Colonic mucosa (tissue), 4 donors: ENCODE results near the gene SLC45A1. TPM values are rescaled to one million over a fixed set of nuclear protein-coding genes. Genes with fewer than 3 reads are reported as not detected.

ENCODE experiments used
- DNase-seq: peaks from one replicate; pipeline ENCODE4 v3.0.0-alpha.2; 2020
- H3K27ac ChIP-seq: fragments of 200-600 bp; one replicate; pipeline ENCODE4 v1.8.0; 2021
- H3K27me3 ChIP-seq: fragments of 200-600 bp; one replicate; pipeline ENCODE4 v1.8.0; 2021
- H3K36me3 ChIP-seq: fragments of 200-600 bp; one replicate; pipeline ENCODE4 v1.8.0; 2021
- H3K4me1 ChIP-seq: fragments of 200-600 bp; one replicate; pipeline ENCODE4 v1.8.0; 2021; ENCODE audit warnings: mild to moderate bottlenecking
- H3K4me3 ChIP-seq: fragments of 200-600 bp; one replicate; pipeline ENCODE4 v1.8.0; 2021
- H3K9ac ChIP-seq, 2 donors: one replicate each; pipeline ENCODE4 v1.7.0; 2013; ENCODE audit warnings: control low read depth in 2 of 2, low read depth in 2 of 2, low read length in 2 of 2
- H3K9me3 ChIP-seq: fragments of 200-600 bp; one replicate; pipeline ENCODE4 v1.8.0; 2021
- CTCF ChIP-seq: fragments of 200-600 bp; IDR thresholded peaks from one replicate; pipeline ENCODE4 v1.8.0; 2022; ENCODE audit warnings: antibody characterized with exemption, mild to moderate bottlenecking
- intact Hi-C: fragments of 100-400 bp; cut with DNase I; formaldehyde crosslinking; loops from one replicate; pipeline ENCODE4 v1.14.1; 2022
- total RNA-seq, 2 donors: library from RNA; stranded (reverse); fragmentation: NEBNext Ultra II Directional in 1 of 2; extraction: Animal tissue kit (Norgen Biotek cat#: 25700) in 1 of 2; gene quantifications; one replicate each; pipeline ENCODE4 v1.2.1, GENCODE V29; 2021
- donor health status: healthy.
- donor health status: DM: no; HTN: no; CAD: no.
- donor health status: DM: no; HTN: no; CAD: no.

The SLC45A1 gene
- total RNA-seq, 2 donors from 2014 or later: 0.27 to 0.42 TPM

- no peak overlapping the region for H3K9ac ChIP-seq
- no peaks in the 10 kb centered on the region for H3K36me3 ChIP-seq
- H3K4me1 ChIP-seq: no peaks in the 10 kb centered on the region
- peak; percentile 86 for TF ChIP-seq CTCF
- no peak overlapping the region for H3K27ac ChIP-seq
- DNase-seq: peak; percentile 65
- no peaks in the 10 kb centered on the region for H3K27me3 ChIP-seq
- intact Hi-C loops: loop anchor here (5.0 kb wide), 1 partner anchor 372 kb away; no protein-coding TSS in a partner anchor
- no peak overlapping the region for H3K4me3 ChIP-seq
- H3K9me3 ChIP-seq: no peaks in the 10 kb centered on the region
These were observed 31.0 kb downstream of the SLC45A1 start for GRCh38 chr1:8348777-8349472.

- Histone ChIP-seq H3K9me3 (no peaks in the 10 kb centered on the region), H3K4me3 (no peak overlapping the region), H3K27me3 (no peaks in the 10 kb centered on the region), H3K9ac (peak overlapping the region in 1 of 2 donors; percentile 18), H3K27ac (no peak overlapping the region), H3K36me3 (no peaks in the 10 kb centered on the region), H3K4me1 (no peaks in the 10 kb centered on the region)
- intact Hi-C loops: loop anchor here (5.0 kb wide), 1 partner anchor 372 kb away; no protein-coding TSS in a partner anchor
- TF ChIP-seq CTCF: no peak
- no peak for DNase-seq
These were observed 31.6 kb downstream of the SLC45A1 start for GRCh38 chr1:8349473-8349865.

GRCh38 chr1:8349961-8350360 is 32.0 kb downstream of the SLC45A1 start:
- intact Hi-C loops: loop anchor here (5.0 kb wide), 1 partner anchor 373 kb away; no protein-coding TSS in a partner anchor
- no peak for TF ChIP-seq CTCF
- Histone ChIP-seq H3K4me1 (no peaks in the 10 kb centered on the region), H3K4me3 (no peak overlapping the region), H3K9ac (no peak overlapping the region), H3K9me3 (no peaks in the 10 kb centered on the region), H3K27ac (no peak overlapping the region), H3K27me3 (no peaks in the 10 kb centered on the region), H3K36me3 (peaks cover under 1% of the 10 kb centered on the region)
- no peak for DNase-seq

GRCh38 chr1:8350914-8351684 is 33.2 kb downstream of the SLC45A1 start:
- Histone ChIP-seq H3K36me3 (peaks cover 4% of the 10 kb centered on the region), H3K4me1 (no peaks in the 10 kb centered on the region), H3K27ac (no peak overlapping the region), H3K4me3 (no peak overlapping the region), H3K27me3 (no peaks in the 10 kb centered on the region), H3K9ac (no peak overlapping the region), H3K9me3 (no peaks in the 10 kb centered on the region)
- intact Hi-C loops: no loop called here
- no peak for DNase-seq
- no peak for TF ChIP-seq CTCF

- Histone ChIP-seq H3K36me3 (peaks cover 11% of the 10 kb centered on the region), H3K27ac (no peak overlapping the region), H3K9ac (no peak overlapping the region), H3K9me3 (no peaks in the 10 kb centered on the region), H3K27me3 (no peaks in the 10 kb centered on the region), H3K4me1 (no peaks in the 10 kb centered on the region), H3K4me3 (no peak overlapping the region)
- peak; percentile 61 for TF ChIP-seq CTCF
- no peak for DNase-seq
- intact Hi-C loops: no loop called here
These were observed 34.0 kb downstream of the SLC45A1 start for GRCh38 chr1:8351693-8352470.
